HG02571 (cell line): ENCODE results near the gene CLGN.

Experiments
- ATAC-seq: cut with Tn5 transposase; IDR thresholded peaks from one replicate; pipeline ENCODE4 v1.9.1; 2021; ENCODE audit warnings: mild to moderate bottlenecking, moderate library complexity; ENCODE audit not compliant: unreplicated experiment

Gene CLGN

DNA sequence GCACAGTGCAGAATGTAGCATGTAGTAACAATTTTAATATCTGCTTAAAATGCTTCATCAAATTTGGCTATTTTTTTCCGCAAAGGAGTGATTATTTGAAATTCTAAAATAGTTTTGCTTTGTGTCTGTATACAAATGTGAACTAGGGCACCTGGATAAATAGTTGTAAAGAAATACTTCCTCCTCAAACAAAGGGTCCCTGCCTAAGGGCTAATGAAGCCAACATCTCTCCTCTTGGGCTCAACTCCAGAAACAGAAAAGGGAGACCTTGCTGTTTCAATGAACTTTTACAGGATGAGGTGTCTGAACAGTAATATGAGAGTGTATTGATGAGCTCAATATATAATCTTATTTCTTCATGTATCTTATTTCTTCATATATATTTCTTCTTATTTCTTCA is 84.8 kb downstream of the CLGN start:
- no peak for ATAC-seq
